ENCODE data around the gene PTCRA. TPM values are rescaled to one million over a fixed set of nuclear protein-coding genes. Genes with fewer than 3 reads are reported as not detected.
"Not testable (repeated sequence)": the region's sequence is repeated elsewhere in the genome, so short reads cannot be mapped to it uniquely, and the experiment has no call there.

PTCRA gene
- total RNA-seq, 4 donors from 2014 or later: not detected

DNA sequence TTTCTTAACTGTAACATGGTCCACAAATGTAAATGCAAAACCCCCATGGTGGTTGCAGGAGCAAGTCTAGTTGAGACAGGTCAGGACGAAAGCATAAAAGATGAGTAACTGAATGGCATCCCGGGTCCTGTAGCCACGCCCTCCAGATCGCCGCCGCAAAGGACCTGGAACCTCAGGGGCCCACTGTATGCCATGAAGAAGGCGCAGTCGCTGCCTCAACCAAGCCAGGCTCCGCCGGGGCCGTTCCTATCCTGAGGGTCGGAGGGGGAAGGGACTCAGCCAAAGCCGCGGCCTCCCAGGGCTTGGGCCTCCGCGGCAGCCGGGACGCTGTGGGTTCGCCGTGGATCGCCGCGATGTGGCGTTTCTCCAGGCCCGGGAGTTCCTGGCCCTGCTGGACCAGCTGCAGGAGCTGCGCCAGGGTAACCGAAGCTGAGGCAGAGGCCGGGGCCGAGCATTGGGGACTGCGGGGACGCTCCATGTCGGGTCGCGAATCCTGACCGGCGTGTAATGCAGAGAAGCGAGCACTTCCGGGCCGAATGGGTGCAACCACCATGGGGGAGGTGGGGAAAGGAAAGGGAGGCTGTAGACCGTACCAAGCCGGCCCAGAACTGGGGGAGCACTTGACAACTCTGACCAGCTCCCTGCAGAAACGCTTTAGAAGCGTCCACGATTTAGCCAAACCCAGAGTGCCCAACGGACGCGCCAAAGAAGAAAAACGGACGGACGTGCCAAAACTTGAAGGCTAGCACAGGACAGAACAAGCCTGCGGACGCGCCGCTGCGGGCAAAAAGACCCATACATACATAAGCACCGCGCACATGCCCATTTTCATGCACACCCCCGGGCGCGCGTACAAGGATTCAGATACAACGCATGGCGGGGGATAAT is 25.3 kb upstream of the PTCRA start:
- Histone ChIP-seq H3K27me3 (no peaks in the 10 kb centered on the region), H3K4me3 (peak overlapping the region; percentile 81), H3K4me1 (peaks cover 16% of the 10 kb centered on the region), H3K36me3 (peaks cover 20% of the 10 kb centered on the region), H3K9me3 (no peaks in the 10 kb centered on the region), H3K27ac (peak overlapping the region; percentile 94)
- peak; percentile 94 to 95 for DNase-seq (ENCODE audit: low spot score in 2 of 2)
- TF ChIP-seq POLR2A (IDR thresholded peaks at IDR 0.05) (peak in 1 of 2 donors; percentile 65), EP300 (IDR thresholded peaks at IDR 0.05) (no peak), POLR2AphosphoS5 (IDR thresholded peaks at IDR 0.05) (peak; percentile 7 to 83 (median 79))
- TF ChIP-seq, protein P1, sequence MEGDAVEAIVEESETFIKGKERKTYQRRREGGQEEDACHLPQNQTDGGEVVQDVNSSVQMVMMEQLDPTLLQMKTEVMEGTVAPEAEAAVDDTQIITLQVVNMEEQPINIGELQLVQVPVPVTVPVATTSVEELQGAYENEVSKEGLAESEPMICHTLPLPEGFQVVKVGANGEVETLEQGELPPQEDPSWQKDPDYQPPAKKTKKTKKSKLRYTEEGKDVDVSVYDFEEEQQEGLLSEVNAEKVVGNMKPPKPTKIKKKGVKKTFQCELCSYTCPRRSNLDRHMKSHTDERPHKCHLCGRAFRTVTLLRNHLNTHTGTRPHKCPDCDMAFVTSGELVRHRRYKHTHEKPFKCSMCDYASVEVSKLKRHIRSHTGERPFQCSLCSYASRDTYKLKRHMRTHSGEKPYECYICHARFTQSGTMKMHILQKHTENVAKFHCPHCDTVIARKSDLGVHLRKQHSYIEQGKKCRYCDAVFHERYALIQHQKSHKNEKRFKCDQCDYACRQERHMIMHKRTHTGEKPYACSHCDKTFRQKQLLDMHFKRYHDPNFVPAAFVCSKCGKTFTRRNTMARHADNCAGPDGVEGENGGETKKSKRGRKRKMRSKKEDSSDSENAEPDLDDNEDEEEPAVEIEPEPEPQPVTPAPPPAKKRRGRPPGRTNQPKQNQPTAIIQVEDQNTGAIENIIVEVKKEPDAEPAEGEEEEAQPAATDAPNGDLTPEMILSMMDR (IDR thresholded peaks at IDR 0.05): no peak
- WGBS: 0% methylated on average over 48 of the region's 63 CpGs

DNA sequence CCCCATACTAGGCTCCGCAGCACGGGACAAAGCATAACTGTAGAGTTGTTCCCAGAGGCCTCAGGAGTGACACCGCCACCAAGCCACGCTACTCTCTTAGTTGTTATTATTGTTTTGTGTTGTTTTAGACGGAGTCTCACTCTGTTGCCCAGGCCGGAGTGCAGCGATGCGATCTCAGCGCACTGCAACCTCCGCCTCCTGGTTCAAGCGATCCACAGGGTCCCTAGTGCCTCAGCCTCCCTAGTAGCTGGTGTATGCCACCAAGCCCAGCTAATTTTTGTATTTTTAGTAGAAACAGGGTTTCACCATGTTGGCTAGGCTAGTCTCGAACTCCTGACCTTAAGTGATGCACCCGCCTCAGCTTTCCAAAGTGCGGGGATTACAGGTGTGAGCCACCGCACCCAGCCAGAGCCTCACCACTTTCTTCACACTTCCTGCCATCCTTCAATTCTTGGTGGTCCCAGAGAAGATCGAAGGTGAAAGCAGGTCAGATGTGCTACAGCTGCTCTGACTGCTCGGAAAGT is 24.6 kb upstream of the PTCRA start:
- Histone ChIP-seq H3K27ac (peak overlapping the region; percentile 94), H3K36me3 (peaks cover 14% of the 10 kb centered on the region), H3K27me3 (no peaks in the 10 kb centered on the region), H3K4me3 (peak overlapping the region; percentile 81), H3K4me1 (peaks cover 16% of the 10 kb centered on the region), H3K9me3 (no peaks in the 10 kb centered on the region)
- TF ChIP-seq, protein P1 (IDR thresholded peaks at IDR 0.05): no peak
- TF ChIP-seq EP300 (IDR thresholded peaks at IDR 0.05) (no peak), POLR2AphosphoS5 (IDR thresholded peaks at IDR 0.05) (no peak), POLR2A (IDR thresholded peaks at IDR 0.05) (no peak)
- DNase-seq (ENCODE audit: low spot score in 2 of 2): no peak
- WGBS: 26% methylated on average over 17 of the region's 17 CpGs

DNA sequence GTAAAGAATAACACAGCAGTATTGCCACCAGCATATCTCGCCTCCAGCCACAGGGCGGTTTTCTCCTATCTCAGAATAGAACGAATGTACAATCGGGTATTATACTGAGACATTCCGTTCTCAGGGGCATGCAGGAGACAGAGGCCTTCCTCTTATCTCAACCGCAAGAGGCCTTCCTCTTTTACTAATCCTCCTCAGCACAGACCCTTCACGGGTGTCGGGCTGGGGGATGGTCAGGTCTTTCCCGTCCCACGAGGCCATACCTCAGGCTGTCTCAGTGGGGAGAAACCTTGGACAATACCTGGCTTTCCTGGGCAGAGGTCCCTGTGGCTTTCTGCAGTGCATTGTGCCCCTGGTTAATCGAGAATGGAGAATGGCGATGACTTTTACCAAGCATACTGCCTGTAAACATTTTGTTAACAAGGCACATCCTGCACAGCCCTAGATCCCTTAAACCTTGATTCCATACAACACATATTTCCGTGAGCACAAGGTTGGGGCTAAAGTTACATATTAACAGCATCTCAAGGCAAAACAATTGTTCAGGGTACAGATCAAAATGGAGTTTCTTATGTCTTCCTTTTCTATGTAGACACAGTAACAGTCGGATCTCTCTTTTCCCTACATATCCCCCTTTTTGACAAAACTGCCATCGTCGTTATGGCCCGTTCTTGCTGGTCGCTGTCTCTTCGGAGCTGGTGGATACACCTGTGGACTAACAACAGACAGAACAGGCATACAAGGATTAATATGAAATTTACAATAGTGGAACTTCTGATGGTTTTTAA is 21.6 kb upstream of the PTCRA start:
- not testable (repeated sequence) for DNase-seq (ENCODE audit: low spot score in 2 of 2); H3K4me3 ChIP-seq; H3K36me3 ChIP-seq

DNA sequence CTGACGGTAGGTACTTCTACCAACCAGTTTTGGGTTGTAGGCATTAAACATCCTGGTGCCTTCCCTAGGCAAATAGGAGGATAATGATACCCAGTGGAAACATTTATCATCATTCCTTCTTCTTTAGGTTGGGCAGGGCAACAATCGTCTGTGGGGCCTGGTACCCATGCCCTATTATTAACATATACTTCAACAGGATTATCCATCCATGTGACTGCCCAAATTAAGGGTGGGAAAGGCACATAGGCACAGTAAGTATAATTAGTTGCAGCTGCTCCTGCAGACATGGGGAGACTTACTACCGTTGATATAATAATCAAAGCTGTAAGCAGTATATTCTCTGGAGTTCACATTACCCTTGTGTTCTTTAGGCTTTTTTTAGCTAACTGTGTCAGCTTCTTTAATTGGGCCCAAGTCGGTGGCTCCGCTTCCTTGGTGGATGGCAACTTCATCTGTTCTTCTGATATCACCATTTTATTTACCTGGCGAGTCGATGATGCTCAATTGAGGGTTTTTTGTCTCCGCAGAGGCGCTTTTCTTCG is 19.6 kb upstream of the PTCRA start:
- no peak for DNase-seq (ENCODE audit: low spot score in 2 of 2)
- Histone ChIP-seq H3K4me3 (no peak overlapping the region), H3K36me3 (no peaks in the 10 kb centered on the region), H3K27ac (no peak overlapping the region), H3K27me3 (no peaks in the 10 kb centered on the region), H3K4me1 (peaks cover 13% of the 10 kb centered on the region), H3K9me3 (no peaks in the 10 kb centered on the region)
- WGBS: 81% methylated on average over 10 of the region's 10 CpGs
- TF ChIP-seq EP300 (IDR thresholded peaks at IDR 0.05) (no peak), POLR2A (IDR thresholded peaks at IDR 0.05) (no peak), POLR2AphosphoS5 (IDR thresholded peaks at IDR 0.05) (no peak)
- TF ChIP-seq, protein P1 (IDR thresholded peaks at IDR 0.05): no peak

More for the DNA sequence above, 21.6 kb upstream of the PTCRA start:
- peaks cover 25% of the 10 kb centered on the region for H3K4me1 ChIP-seq
- not testable (repeated sequence) for H3K27ac ChIP-seq, H3K27me3 ChIP-seq, H3K9me3 ChIP-seq
- WGBS: 69% methylated on average over 19 of the region's 19 CpGs

DNA sequence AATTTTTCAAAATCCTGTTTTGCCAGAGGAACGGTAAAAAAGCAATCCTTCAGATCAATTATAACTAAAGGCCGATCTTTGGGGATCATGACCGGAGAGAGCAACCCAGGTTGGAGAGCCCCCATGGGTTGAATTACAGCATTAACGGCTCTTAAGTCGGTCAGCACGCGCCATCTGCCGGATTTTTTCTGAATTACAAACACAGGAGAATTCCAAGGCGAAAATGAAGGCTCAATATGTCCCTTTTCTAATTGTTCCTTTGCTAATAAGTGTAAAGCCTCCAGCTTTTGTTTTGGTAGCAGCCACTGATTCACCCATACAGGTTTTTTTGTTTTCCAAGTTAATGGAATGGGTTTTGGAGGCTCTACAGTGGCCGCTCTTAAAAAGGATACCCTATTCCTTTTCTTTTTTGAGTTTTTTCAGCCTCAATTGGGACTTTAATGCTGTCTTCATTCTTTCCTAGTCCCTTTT is 16.9 kb upstream of the PTCRA start:
- peak in 1 of 2 donors; percentile 84 for DNase-seq (ENCODE audit: low spot score in 2 of 2)

More for the DNA sequence above, 16.9 kb upstream of the PTCRA start:
- H3K4me3 ChIP-seq: no peak overlapping the region
- no peaks in the 10 kb centered on the region for H3K9me3 ChIP-seq
- WGBS: 9% methylated on average over 10 of the region's 10 CpGs
- H3K4me1 ChIP-seq: peaks cover 14% of the 10 kb centered on the region
- H3K27me3 ChIP-seq: no peaks in the 10 kb centered on the region
- H3K36me3 ChIP-seq: no peaks in the 10 kb centered on the region
- H3K27ac ChIP-seq: no peak overlapping the region
- TF ChIP-seq POLR2A (IDR thresholded peaks at IDR 0.05): no peak
- TF ChIP-seq, protein P1 (IDR thresholded peaks at IDR 0.05): peak; percentile 77 to 83

Data from suprapubic skin (tissue), 4 donors.